Measurements from ENCODE around the gene SECTM1. TPM values are rescaled to one million over a fixed set of nuclear protein-coding genes. Genes with fewer than 3 reads are reported as not detected.
"Not testable (repeated sequence)": the region's sequence is repeated elsewhere in the genome, so short reads cannot be mapped to it uniquely, and the experiment has no call there.

The SECTM1 gene
- total RNA-seq (2014; rRNA removed; shearing (Covaris generic)) (1.4 and 3.0 TPM in 2 replicates), polyA plus RNA-seq (2016; fragmentation: Nextera tagmentation; extraction: Ambion mirVana) (1.4 TPM in 2 replicates)

DNA sequence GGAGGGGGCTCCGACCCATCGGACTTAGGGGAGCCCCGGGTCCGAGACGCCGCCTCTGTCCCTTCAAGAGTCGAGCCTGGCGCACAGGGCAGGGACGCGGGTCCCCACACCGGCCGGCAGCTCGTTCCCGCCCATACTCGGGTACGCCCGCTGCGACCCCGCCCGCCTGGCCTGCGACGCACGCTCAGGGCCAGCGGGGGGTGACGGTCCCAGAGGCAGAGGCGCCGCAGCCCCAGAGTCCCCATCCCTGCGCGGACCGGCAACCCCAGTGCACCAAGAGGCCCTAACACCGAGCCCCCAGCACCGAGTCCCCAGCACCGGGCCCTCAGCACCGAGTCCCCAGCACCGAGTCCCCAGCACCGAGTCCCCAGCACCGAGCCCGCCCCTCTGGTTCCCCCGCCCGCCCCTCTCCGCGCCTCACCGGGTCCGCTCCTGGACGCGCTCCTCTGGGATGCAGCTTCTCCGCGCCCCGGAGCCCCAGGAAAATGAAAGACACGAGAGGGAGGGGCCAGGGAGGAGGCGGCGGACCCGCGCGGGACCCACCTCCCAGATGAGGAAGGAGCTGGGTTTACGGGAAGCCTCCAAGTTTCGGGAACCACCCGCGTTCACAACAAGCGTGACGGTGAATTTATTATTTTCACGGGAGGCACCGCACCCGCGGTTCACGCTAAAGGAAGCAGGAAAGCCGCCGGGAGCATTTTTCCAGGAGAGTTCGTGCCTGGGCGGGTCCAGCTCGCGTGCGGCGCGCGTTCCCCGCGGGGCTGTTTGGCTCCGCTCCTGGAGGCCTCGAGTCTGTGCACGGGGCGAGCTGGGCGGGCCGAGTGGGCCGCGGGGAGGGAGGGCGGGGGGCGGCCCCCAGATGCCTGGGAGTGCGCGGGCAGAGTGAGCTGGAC is at the start of gene SECTM1:
SECTM1 (minus strand) TSS at position 488 of the 893 bp plus-strand sequence. CDS start 6,526 bp downstream, outside the sequence.
- H3K9me2 ChIP-seq (ENCODE audit: insufficient read depth) = no peaks in the 10 kb centered on the region
- no peaks in the 10 kb centered on the region for H3K36me3 ChIP-seq (ENCODE audit: low read depth)
- in situ Hi-C loops (cut with MboI) = no loop called here
- DNase-seq = peak; percentile 86
- H3K27me3 ChIP-seq (replicated peaks; ENCODE audit: insufficient read depth) = peaks cover 9% of the 10 kb centered on the region
- no peak within 1 kb of the TSS for H3K27ac ChIP-seq
- H3F3A ChIP-seq (ENCODE audit: insufficient read depth) = no peaks in the 10 kb centered on the region
- H4K20me1 ChIP-seq (ENCODE audit: insufficient read depth) = no peaks in the 10 kb centered on the region
- H3K9me3 ChIP-seq (ENCODE audit: low read depth) = no peaks in the 10 kb centered on the region
- H2AFZ ChIP-seq = peak within 1 kb of the TSS; percentile 74
- peak within 1 kb of the TSS; percentile 73 for H3K9ac ChIP-seq
- 1 to 3% methylated on average over 49 to 54 of the region's 90 CpGs for WGBS, 2 experiments (ENCODE audit: low coverage in 1 of 2, low lambda C conversion rate in 2 of 2, missing lambda C conversion rate in 2 of 2)
- no peaks in the 10 kb centered on the region; the same call in 1 of the 2 replicates for H3K4me1 ChIP-seq (ENCODE audit: insufficient read depth)
- peak within 1 kb of the TSS; percentile 78 for H3K4me3 ChIP-seq
- TF ChIP-seq EZH2 (IDR thresholded peaks at IDR 0.05; ENCODE audit: insufficient read depth, poor library complexity, severe bottlenecking) (no peak), EZH2phosphoT487 (IDR thresholded peaks at IDR 0.05; ENCODE audit: insufficient read depth, low read depth) (no peak)
- H3K4me2 ChIP-seq (ENCODE audit: unreplicated experiment) = peak within 1 kb of the TSS; percentile 93
- H3K79me2 ChIP-seq (ENCODE audit: insufficient read depth) = no peaks in the 10 kb centered on the region

DNA sequence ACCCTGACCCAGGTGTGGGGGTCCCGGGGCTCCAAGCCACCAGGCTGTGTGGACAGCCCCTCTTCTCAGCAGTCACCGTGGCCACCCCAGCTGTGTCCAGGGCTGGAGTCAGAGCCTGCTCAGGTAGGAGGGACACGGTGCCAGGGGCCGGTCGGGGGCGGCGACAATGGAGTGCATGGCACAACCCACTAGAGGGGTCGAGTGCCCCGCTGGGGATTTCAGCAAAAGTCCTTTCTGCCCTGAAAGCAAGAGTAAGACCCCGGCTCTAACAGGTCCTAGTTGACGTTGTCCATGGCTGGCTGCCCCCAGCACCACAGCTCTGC is 49.3 kb upstream of the SECTM1 start:
- no peak overlapping the region for H3K4me2 ChIP-seq (ENCODE audit: unreplicated experiment)
- H3K9me2 ChIP-seq (ENCODE audit: insufficient read depth) = no peaks in the 10 kb centered on the region
- no peaks in the 10 kb centered on the region for H3K4me1 ChIP-seq (ENCODE audit: insufficient read depth)
- DNase-seq = no peak
- H3K4me3 ChIP-seq = no peak overlapping the region
- H3K36me3 ChIP-seq (ENCODE audit: low read depth) = no peaks in the 10 kb centered on the region
- H3K27ac ChIP-seq = no peak overlapping the region
- H3K9ac ChIP-seq = no peak overlapping the region
- 92 to 95% methylated on average over 5 to 11 of the region's 11 CpGs for WGBS, 2 experiments (ENCODE audit: low coverage in 1 of 2, low lambda C conversion rate in 2 of 2, missing lambda C conversion rate in 2 of 2)
- no peak overlapping the region for H2AFZ ChIP-seq
- no peaks in the 10 kb centered on the region for H3K9me3 ChIP-seq (ENCODE audit: low read depth)
- H3K79me2 ChIP-seq (ENCODE audit: insufficient read depth) = no peaks in the 10 kb centered on the region
- peaks cover 22% of the 10 kb centered on the region for H3K27me3 ChIP-seq (replicated peaks; ENCODE audit: insufficient read depth)
- H4K20me1 ChIP-seq (ENCODE audit: insufficient read depth) = no peaks in the 10 kb centered on the region
- peaks cover 7% of the 10 kb centered on the region; the same call in 1 of the 2 replicates for H3F3A ChIP-seq (ENCODE audit: insufficient read depth)
- in situ Hi-C loops (cut with MboI) = no loop called here
- TF ChIP-seq EZH2 (IDR thresholded peaks at IDR 0.05; ENCODE audit: insufficient read depth, poor library complexity, severe bottlenecking) = no peak
- TF ChIP-seq EZH2phosphoT487 (IDR thresholded peaks at IDR 0.05; ENCODE audit: insufficient read depth, low read depth) = no peak

- H2AFZ ChIP-seq; H3K9me3 ChIP-seq (ENCODE audit: low read depth); H3K9ac ChIP-seq; H3K4me3 ChIP-seq; H3K4me2 ChIP-seq (ENCODE audit: unreplicated experiment); H3F3A ChIP-seq (ENCODE audit: insufficient read depth); H3K27ac ChIP-seq; H3K9me2 ChIP-seq (ENCODE audit: insufficient read depth); H3K4me1 ChIP-seq (ENCODE audit: insufficient read depth); DNase-seq; H4K20me1 ChIP-seq (ENCODE audit: insufficient read depth); in situ Hi-C loops (cut with MboI); H3K36me3 ChIP-seq (ENCODE audit: low read depth); H3K79me2 ChIP-seq (ENCODE audit: insufficient read depth): not testable (repeated sequence)
- H3K27me3 ChIP-seq (replicated peaks; ENCODE audit: insufficient read depth) = peaks cover 22% of the 10 kb centered on the region
- 78 to 85% methylated on average over 17 to 21 of the region's 21 CpGs for WGBS, 2 experiments (ENCODE audit: low coverage in 1 of 2, low lambda C conversion rate in 2 of 2, missing lambda C conversion rate in 2 of 2)
Observed at GRCh38 chr17:82382220-82382932, 48.8 kb upstream of the SECTM1 start.

DNA sequence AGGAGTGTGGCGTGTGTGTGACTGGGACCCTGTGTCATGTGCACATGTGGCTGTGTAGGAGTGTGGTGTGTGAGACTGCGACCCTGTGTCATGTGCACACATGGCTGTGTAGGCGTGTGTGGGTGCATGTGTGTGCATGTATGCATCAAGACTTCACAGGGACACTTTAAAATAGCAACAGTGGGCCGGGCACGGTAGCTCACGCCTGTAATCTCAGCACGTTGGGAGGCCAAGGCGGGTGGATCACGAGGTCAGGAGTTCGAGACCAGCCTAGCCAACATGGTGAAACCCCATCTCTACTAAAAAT is 48.1 kb upstream of the SECTM1 start:
- H3K4me3 ChIP-seq; H3K36me3 ChIP-seq (ENCODE audit: low read depth); H3K4me1 ChIP-seq (ENCODE audit: insufficient read depth); H3K9me2 ChIP-seq (ENCODE audit: insufficient read depth); H3K9me3 ChIP-seq (ENCODE audit: low read depth); in situ Hi-C loops (cut with MboI); H3F3A ChIP-seq (ENCODE audit: insufficient read depth); H3K79me2 ChIP-seq (ENCODE audit: insufficient read depth); H4K20me1 ChIP-seq (ENCODE audit: insufficient read depth); H2AFZ ChIP-seq; H3K27ac ChIP-seq: not testable (repeated sequence)
- H3K9ac ChIP-seq = peak overlapping the region; percentile 52
- WGBS, 2 experiments (ENCODE audit: low coverage in 1 of 2, low lambda C conversion rate in 2 of 2, missing lambda C conversion rate in 2 of 2) = 68 to 71% methylated on average over 10 of the region's 10 CpGs
- peak overlapping the region; percentile 70 for H3K4me2 ChIP-seq (ENCODE audit: unreplicated experiment)
- peak; percentile 28 for DNase-seq
- peaks cover 21% of the 10 kb centered on the region for H3K27me3 ChIP-seq (replicated peaks; ENCODE audit: insufficient read depth)

All from GM23248 (cell line).